NCI-H1694 treated with DMSO at 0.1 percent for 48 hours (cell line): ENCODE data around the gene POLD4.
"Not testable (repeated sequence)": the region's sequence is repeated elsewhere in the genome, so short reads cannot be mapped to it uniquely, and the experiment has no call there.

Source experiments
- DNase-seq: peaks from one replicate; lab custom pipeline; 2025; lab: John Stamatoyannopoulos, UW

Gene POLD4

GRCh38 chr11:67353317-67354074 is at the start of gene POLD4:
Gene POLD4 (minus strand): TSS chr11:67353546. CDS start chr11:67353399, 147 bp downstream.
- peak; percentile 67 for DNase-seq

- not testable (repeated sequence) for DNase-seq
These were observed 49.7 kb upstream of the POLD4 start for GRCh38 chr11:67403085-67403484.

GRCh38 chr11:67402192-67402839 is 49.0 kb upstream of the POLD4 start:
- DNase-seq = not testable (repeated sequence)

GRCh38 chr11:67401495-67402191 is 48.3 kb upstream of the POLD4 start, which contains the start of gene PPP1CA:
Gene PPP1CA (minus strand): TSS chr11:67401858. CDS start chr11:67401782, 76 bp downstream.
- DNase-seq = peak; percentile 78

GRCh38 chr11:67400942-67401494 is 47.7 kb upstream of the POLD4 start:
- DNase-seq = no peak

GRCh38 chr11:67400251-67400941 is 47.0 kb upstream of the POLD4 start:
- no peak for DNase-seq

DNA sequence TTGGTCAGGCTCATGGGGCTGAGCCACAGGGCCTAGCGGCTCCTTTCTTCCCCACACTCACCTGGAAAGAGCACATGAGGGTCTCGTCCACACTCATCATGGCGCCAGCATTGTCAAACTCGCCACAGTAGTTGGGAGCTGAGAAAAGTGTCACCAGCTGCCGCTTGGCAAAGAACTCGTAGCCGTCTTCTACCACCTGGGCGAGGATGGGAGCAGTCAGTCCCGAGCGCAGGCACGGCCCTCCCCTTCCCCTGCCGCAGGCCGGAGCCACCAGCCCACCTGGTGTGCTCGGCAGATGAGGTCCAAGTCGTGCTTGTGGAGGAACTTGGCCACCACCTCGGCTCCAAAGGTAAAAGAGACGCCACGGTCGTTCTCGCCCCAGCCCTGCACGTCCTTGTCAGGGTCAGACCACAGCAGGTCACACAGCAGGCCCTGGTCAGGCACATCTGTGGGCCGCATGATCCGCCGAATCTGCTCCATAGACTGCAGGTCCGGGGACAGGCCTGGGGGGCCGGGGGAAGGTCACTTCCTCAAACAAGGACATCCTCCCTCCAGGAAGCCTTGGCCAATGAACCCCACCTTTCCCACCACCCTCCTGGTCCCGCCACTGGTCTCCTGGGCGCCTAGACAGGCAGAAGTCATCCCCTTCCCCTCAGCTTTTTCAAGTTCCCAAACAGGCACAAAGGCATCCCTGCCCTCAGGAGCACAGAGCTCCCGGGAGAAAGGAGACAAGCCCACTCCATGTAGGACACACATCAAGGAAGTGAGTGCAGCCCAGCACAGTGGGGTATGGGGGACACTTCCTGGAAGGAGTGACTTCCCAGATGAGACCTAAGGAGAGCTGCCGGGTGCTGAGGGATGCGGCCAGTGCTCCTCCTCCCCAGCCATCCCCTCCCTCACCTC is 45.6 kb upstream of the POLD4 start:
- DNase-seq = no peak

DNA sequence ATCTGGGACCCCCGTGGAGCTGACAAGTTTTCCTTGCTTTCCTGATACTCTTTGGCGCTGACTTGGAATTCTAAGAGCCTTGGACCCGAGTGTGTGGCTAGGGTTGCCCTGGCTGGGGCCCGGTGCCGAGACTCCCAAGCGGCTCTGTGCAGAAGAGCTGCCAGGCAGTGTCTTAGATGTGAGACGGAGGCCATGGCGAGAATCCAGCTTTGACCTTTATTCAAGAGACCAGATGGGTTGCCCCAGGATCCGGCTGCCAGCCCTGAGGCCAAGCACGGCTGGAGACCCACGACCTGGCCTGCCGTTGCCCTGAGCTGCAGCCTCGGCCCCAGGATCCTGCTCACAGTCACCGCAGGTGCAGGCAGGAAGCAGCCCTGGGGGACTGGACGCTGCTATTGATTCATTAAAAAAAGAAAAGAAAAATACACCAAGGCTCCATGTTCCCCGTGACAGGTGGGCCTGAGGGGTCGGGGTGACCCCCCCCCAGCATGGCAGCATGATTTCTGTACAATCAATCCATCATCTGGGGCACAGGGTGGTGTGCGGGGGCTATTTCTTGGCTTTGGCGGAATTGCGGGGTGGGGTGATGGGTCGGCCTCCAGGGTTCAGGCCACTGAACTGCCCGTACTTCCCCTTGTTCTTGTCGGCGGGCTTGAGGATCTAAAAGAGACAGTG is 44.8 kb upstream of the POLD4 start:
- DNase-seq = no peak

DNA sequence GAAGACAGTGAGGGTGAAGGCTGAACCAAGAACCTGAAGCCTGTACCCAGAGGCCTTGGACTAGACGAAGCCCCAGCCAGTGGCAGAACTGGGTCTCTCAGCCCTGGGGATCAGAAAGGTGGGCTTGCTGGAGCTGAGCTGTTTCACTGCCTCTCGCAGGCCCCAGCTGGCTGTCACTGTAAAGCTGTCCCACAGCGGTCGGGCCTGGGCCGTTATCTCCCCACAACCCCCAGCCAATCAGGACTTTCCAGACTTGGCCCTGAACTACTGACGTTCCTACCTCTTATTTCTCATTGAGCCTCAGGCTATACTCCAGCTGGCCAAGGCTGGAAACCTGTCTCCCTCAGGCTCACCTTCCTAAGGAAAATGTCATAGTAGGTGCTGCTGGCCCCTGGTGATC is 44.2 kb upstream of the POLD4 start:
- no peak for DNase-seq

DNA sequence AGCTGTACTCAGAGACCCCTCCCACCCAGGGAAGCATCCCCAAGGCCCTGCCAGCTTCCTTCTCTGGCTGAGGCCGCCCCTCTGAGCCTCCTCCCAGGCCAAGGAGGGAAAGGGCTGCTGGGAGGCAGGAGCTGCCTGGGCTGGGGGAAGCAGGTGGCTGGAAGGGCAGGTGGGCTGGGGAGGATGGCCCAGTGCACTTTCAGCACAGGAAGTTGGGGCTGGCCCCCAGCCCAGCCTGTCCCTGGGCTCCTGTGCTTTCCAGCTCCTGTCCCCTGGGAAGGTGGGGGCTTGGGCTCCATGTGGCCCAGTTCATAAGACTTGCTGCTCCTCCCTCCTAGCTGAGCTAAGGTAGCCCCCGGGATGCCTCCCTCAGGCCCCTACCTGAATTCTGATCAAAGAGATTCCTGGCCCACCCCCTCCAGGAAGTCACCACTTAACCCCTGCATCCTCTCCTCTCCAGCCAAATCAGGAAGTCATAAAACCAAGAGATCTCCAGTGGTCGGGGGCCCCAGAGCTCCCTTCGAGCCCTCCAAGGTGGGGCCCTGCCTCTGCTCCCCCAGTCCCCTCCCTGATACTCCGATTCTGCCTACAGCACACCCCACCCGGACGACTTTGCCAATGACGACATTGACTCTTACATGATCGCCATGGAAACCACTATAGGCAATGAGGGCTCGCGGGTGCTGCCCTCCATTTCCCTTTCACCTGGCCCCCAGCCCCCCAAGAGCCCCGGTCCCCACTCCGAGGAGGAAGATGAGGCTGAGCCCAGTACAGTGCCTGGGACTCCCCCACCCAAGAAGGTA is 43.4 kb upstream of the POLD4 start:
- no peak for DNase-seq

DNA sequence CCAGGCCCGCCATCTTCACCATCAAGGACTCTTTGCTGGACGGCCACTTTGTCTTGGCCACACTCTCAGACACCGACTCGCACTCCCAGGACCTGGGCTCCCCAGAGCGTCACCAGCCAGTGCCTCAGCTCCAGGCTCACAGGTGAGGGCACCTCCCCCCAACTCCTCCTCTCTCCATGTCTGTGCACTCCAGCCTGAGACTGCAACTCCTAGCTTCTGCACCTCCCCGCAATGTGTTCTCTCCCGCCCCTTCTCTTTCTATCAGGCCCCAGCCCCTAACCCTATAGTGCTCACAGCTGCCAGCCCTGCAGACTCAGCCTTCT is 42.9 kb upstream of the POLD4 start:
- no peak for DNase-seq

DNA sequence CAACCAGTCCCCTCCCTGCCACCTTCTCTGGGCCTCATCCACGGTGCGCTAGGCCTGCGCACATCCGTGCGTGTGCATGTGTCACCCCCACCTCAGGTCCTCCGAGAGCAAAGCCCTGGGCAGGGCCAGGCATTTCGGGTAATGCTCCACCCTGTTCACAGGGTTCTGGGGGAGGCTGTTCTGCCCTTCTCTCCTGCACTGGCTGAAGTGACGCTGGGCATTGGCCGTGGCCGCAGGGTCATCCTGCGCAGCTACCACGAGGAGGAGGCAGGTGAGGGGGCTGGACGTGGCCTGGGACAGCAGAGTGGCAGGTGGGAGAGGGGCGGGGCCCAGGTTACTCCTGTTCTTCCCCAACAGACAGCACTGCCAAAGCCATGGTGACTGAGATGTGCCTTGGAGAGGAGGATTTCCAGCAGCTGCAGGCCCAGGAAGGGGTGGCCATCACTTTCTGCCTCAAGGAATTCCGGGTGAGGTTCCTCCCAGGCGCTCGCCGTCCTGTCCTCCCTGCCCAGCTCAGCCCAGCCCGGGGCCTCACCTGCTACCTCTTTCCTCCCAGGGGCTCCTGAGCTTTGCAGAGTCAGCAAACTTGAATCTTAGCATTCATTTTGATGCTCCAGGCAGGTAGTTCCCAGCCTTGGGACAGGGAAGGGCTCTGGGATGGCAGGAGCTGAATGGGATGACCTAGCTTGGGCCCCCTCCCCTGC is 42.4 kb upstream of the POLD4 start:
- DNase-seq = no peak

- DNase-seq = no peak
These were observed 40.6 kb upstream of the POLD4 start for GRCh38 chr11:67393990-67394389.

GRCh38 chr11:67393437-67393836 is 40.1 kb upstream of the POLD4 start:
- no peak for DNase-seq

- DNase-seq = no peak
These were observed 38.9 kb upstream of the POLD4 start for GRCh38 chr11:67392183-67392715.

- peak; percentile 65 for DNase-seq
These were observed 38.2 kb upstream of the POLD4 start, which contains the start of gene RAD9A for GRCh38 chr11:67391304-67392182. Gene RAD9A (plus strand): TSS chr11:67391986. CDS start chr11:67392045, 59 bp downstream.

- DNase-seq = no peak
These were observed 37.6 kb upstream of the POLD4 start for GRCh38 chr11:67390947-67391303.

GRCh38 chr11:67389477-67389876 is 36.1 kb upstream of the POLD4 start:
- DNase-seq = no peak
